GM04504 (cell line): ENCODE data around the gene IGF2BP1.
"Not testable (repeated sequence)": the region's sequence is repeated elsewhere in the genome, so short reads cannot be mapped to it uniquely, and the experiment has no call there.

Experiments used
- DNase-seq: peaks from one replicate; pipeline ENCODE4 v3.0.0-alpha.2; 2012; ENCODE audit warnings: low read depth

Gene IGF2BP1

GRCh38 chr17:48995974-48996721 is 1.0 kb upstream of the IGF2BP1 start:
- DNase-seq, result no peak

- DNase-seq, result no peak
Observed at GRCh38 chr17:48996722-48997102, 473 bp upstream of the IGF2BP1 start.

- no peak for DNase-seq
Observed at GRCh38 chr17:48997827-48998586, 822 bp downstream of the IGF2BP1 start.

GRCh38 chr17:48998587-48999440 is 1.6 kb downstream of the IGF2BP1 start:
- DNase-seq, result no peak

- DNase-seq, result no peak
Observed at GRCh38 chr17:49000943-49001342, 3.8 kb downstream of the IGF2BP1 start.

- DNase-seq, result no peak
Observed at GRCh38 chr17:49001671-49002070, 4.5 kb downstream of the IGF2BP1 start.

GRCh38 chr17:49002331-49002730 is 5.1 kb downstream of the IGF2BP1 start:
- no peak for DNase-seq

- DNase-seq, result no peak
Observed at GRCh38 chr17:49002766-49003165, 5.6 kb downstream of the IGF2BP1 start.

- DNase-seq, result no peak
Observed at GRCh38 chr17:49003557-49004511, 6.6 kb downstream of the IGF2BP1 start.

- DNase-seq, result no peak
Observed at GRCh38 chr17:49005140-49005539, 8.0 kb downstream of the IGF2BP1 start.

- not testable (repeated sequence) for DNase-seq
Observed at GRCh38 chr17:49008908-49009307, 11.7 kb downstream of the IGF2BP1 start.

GRCh38 chr17:49012769-49013255 is 15.6 kb downstream of the IGF2BP1 start:
- DNase-seq, result no peak

- DNase-seq, result no peak
Observed at GRCh38 chr17:49013311-49014213, 16.4 kb downstream of the IGF2BP1 start.

GRCh38 chr17:49015179-49015923 is 18.2 kb downstream of the IGF2BP1 start:
- no peak for DNase-seq

GRCh38 chr17:49015924-49016774 is 19.0 kb downstream of the IGF2BP1 start:
- no peak for DNase-seq

GRCh38 chr17:49016775-49017463 is 19.7 kb downstream of the IGF2BP1 start:
- peak; percentile 55 for DNase-seq

GRCh38 chr17:49018116-49018612 is 21.0 kb downstream of the IGF2BP1 start:
- DNase-seq, result no peak

GRCh38 chr17:49018748-49019147 is 21.6 kb downstream of the IGF2BP1 start:
- DNase-seq, result no peak
